Measurements from ENCODE around the gene DCXR.

The DCXR gene

GRCh38 chr17:81992306-81993102 lies 45.0 kb downstream of the DCXR start:
- H3K27ac ChIP-seq, result no peak overlapping the region
- H3K4me2 ChIP-seq, result peak overlapping the region in 7 of 11 experiments; percentile 17 to 53 (median 24); a peak in 8 of 22 replicates
- no peak overlapping the region for H3K4me3 ChIP-seq
- no peak overlapping the region for H3K9ac ChIP-seq
- TF ChIP-seq Cebpa-rat (IDR thresholded peaks at IDR 0.05), result no peak
- peaks cover 0 to 56% (median 20%) of the 10 kb centered on the region in 11 experiments; a peak in 15 of 22 replicates for H3K36me3 ChIP-seq
- H3K4me1 ChIP-seq, result peaks cover 0 to 36% (median 16%) of the 10 kb centered on the region in 10 experiments; a peak in 11 of 20 replicates
- peaks cover 27 to 92% (median 66%) of the 10 kb centered on the region in 11 experiments; a peak in 20 of 22 replicates for H4K20me1 ChIP-seq
- peaks cover 0 to 6% (median 0%) of the 10 kb centered on the region in 11 experiments; a peak in 1 of 22 replicates for H3K27me3 ChIP-seq
- peaks cover 0 to 13% (median 5%) of the 10 kb centered on the region in 11 experiments; a peak in 8 of 22 replicates for H3K9me3 ChIP-seq (replicated peaks in 1 of 11)

- H3K4me2 ChIP-seq, result peak overlapping the region in 3 of 11 experiments; percentile 0 to 24 (median 15); a peak in 4 of 22 replicates
- H3K4me3 ChIP-seq, result no peak overlapping the region
- peaks cover 0 to 6% (median 0%) of the 10 kb centered on the region in 11 experiments; a peak in 1 of 22 replicates for H3K27me3 ChIP-seq
- H3K9ac ChIP-seq, result no peak overlapping the region; a peak in 1 of 22 replicates
- H4K20me1 ChIP-seq, result peaks cover 29 to 96% (median 72%) of the 10 kb centered on the region in 11 experiments; a peak in 20 of 22 replicates
- peaks cover 0 to 38% (median 19%) of the 10 kb centered on the region in 10 experiments; a peak in 11 of 20 replicates for H3K4me1 ChIP-seq
- H3K27ac ChIP-seq, result no peak overlapping the region
- no peak for TF ChIP-seq Cebpa-rat (IDR thresholded peaks at IDR 0.05)
- peaks cover 0 to 57% (median 16%) of the 10 kb centered on the region in 11 experiments; a peak in 16 of 22 replicates for H3K36me3 ChIP-seq
- H3K9me3 ChIP-seq (replicated peaks in 1 of 11), result peaks cover 0 to 13% (median 5%) of the 10 kb centered on the region in 11 experiments; a peak in 8 of 22 replicates
Measured at GRCh38 chr17:81991684-81992305, 45.7 kb downstream of the DCXR start.

GRCh38 chr17:81990836-81991683 lies 46.4 kb downstream of the DCXR start:
- peaks cover 0 to 13% (median 5%) of the 10 kb centered on the region in 11 experiments; a peak in 8 of 22 replicates for H3K9me3 ChIP-seq (replicated peaks in 1 of 11)
- H3K9ac ChIP-seq, result no peak overlapping the region; a peak in 1 of 22 replicates
- H3K4me3 ChIP-seq, result no peak overlapping the region
- peaks cover 36 to 99% (median 80%) of the 10 kb centered on the region in 11 experiments; a peak in 20 of 22 replicates for H4K20me1 ChIP-seq
- TF ChIP-seq Cebpa-rat (IDR thresholded peaks at IDR 0.05), result no peak
- H3K4me2 ChIP-seq, result peak overlapping the region in 3 of 11 experiments; percentile 0 to 24 (median 15); a peak in 3 of 22 replicates
- no peak overlapping the region for H3K27ac ChIP-seq
- peaks cover 0 to 40% (median 19%) of the 10 kb centered on the region in 10 experiments; a peak in 11 of 20 replicates for H3K4me1 ChIP-seq
- peaks cover 0 to 6% (median 0%) of the 10 kb centered on the region in 11 experiments; a peak in 1 of 22 replicates for H3K27me3 ChIP-seq
- H3K36me3 ChIP-seq, result peaks cover under 1 to 58% (median 22%) of the 10 kb centered on the region in 11 experiments; a peak in 16 of 22 replicates

GRCh38 chr17:81987161-81987770 lies 50.2 kb downstream of the DCXR start:
- peaks cover 21 to 72% (median 47%) of the 10 kb centered on the region in 11 experiments for H3K36me3 ChIP-seq
- peak overlapping the region in 4 of 11 experiments; percentile 2 to 14 (median 7); a peak in 2 of 22 replicates for H3K4me2 ChIP-seq
- H3K4me1 ChIP-seq, result peaks cover 9 to 43% (median 26%) of the 10 kb centered on the region in 10 experiments; a peak in 19 of 20 replicates
- no peak overlapping the region for H3K9ac ChIP-seq
- H3K4me3 ChIP-seq, result no peak overlapping the region
- H3K9me3 ChIP-seq (replicated peaks in 1 of 11), result peaks cover 0 to 13% (median 5%) of the 10 kb centered on the region in 11 experiments; a peak in 8 of 22 replicates
- TF ChIP-seq Cebpa-rat (IDR thresholded peaks at IDR 0.05), result no peak
- peaks cover 20 to 96% (median 64%) of the 10 kb centered on the region in 11 experiments; a peak in 21 of 22 replicates for H4K20me1 ChIP-seq
- peaks cover 3 to 12% (median 10%) of the 10 kb centered on the region in 11 experiments for H3K27me3 ChIP-seq
- H3K27ac ChIP-seq, result no peak overlapping the region

GRCh38 chr17:81986606-81987005 lies 50.9 kb downstream of the DCXR start:
- Histone ChIP-seq H3K9me3 (replicated peaks in 1 of 11) (peaks cover 0 to 13% (median 5%) of the 10 kb centered on the region in 11 experiments; a peak in 8 of 22 replicates), H4K20me1 (peaks cover 13 to 96% (median 64%) of the 10 kb centered on the region in 11 experiments; a peak in 21 of 22 replicates), H3K4me1 (peaks cover 11 to 43% (median 28%) of the 10 kb centered on the region in 10 experiments), H3K27me3 (peaks cover 9 to 19% (median 17%) of the 10 kb centered on the region in 11 experiments), H3K27ac (no peak overlapping the region), H3K9ac (no peak overlapping the region), H3K4me3 (no peak overlapping the region), H3K36me3 (peaks cover 21 to 72% (median 47%) of the 10 kb centered on the region in 11 experiments), H3K4me2 (no peak overlapping the region)
- TF ChIP-seq Cebpa-rat (IDR thresholded peaks at IDR 0.05), result no peak
